HG02610 (cell line): ENCODE measurements around the gene COL5A1.

Experiments
- ATAC-seq: cut with Tn5 transposase; IDR thresholded peaks from one replicate; pipeline ENCODE4 v1.9.1; 2021; ENCODE audit warnings: mild to moderate bottlenecking, moderate library complexity; ENCODE audit not compliant: unreplicated experiment

Gene COL5A1

GRCh38 chr9:134757216-134757975 is 115.8 kb downstream of the COL5A1 start:
- no peak for ATAC-seq

- no peak for ATAC-seq
These were observed 117.5 kb downstream of the COL5A1 start for GRCh38 chr9:134758949-134759607.

- ATAC-seq, result no peak
These were observed 118.3 kb downstream of the COL5A1 start for GRCh38 chr9:134759913-134760312.

GRCh38 chr9:134760750-134761420 is 119.3 kb downstream of the COL5A1 start:
- ATAC-seq, result no peak

- no peak for ATAC-seq
These were observed 123.1 kb downstream of the COL5A1 start for GRCh38 chr9:134764473-134765269.

- no peak for ATAC-seq
These were observed 124.2 kb downstream of the COL5A1 start for GRCh38 chr9:134765785-134766184.

GRCh38 chr9:134766587-134766986 is 125.0 kb downstream of the COL5A1 start:
- ATAC-seq, result no peak

GRCh38 chr9:134768332-134768708 is 126.7 kb downstream of the COL5A1 start:
- no peak for ATAC-seq

- ATAC-seq, result no peak
These were observed 127.2 kb downstream of the COL5A1 start for GRCh38 chr9:134768709-134769351.

- no peak for ATAC-seq
These were observed 129.7 kb downstream of the COL5A1 start for GRCh38 chr9:134770972-134771971.

- no peak for ATAC-seq
These were observed 130.7 kb downstream of the COL5A1 start for GRCh38 chr9:134772331-134772730.

- ATAC-seq, result no peak
These were observed 132.2 kb downstream of the COL5A1 start for GRCh38 chr9:134773842-134774241.

GRCh38 chr9:134774410-134774809 is 132.8 kb downstream of the COL5A1 start:
- no peak for ATAC-seq

- no peak for ATAC-seq
These were observed 133.7 kb downstream of the COL5A1 start for GRCh38 chr9:134775081-134775951.

- ATAC-seq, result no peak
These were observed 134.6 kb downstream of the COL5A1 start for GRCh38 chr9:134776080-134776796.

GRCh38 chr9:134777153-134777552 is 135.6 kb downstream of the COL5A1 start:
- no peak for ATAC-seq

GRCh38 chr9:134778156-134778555 is 136.6 kb downstream of the COL5A1 start:
- ATAC-seq, result no peak
